K562 (cell line): ENCODE data around the gene RNU6-9. TPM values are rescaled to one million over a fixed set of nuclear protein-coding genes. Genes with fewer than 3 reads are reported as not detected.

Experiments
- ATF3 ChIP-seq, 2 experiments: fragments of 450-650 bp in 1 of 2; sonication (generic) in 1 of 2; formaldehyde crosslinking in 1 of 2; IDR thresholded peaks in 1 of 2; conservative IDR thresholded peaks in 1 of 2; 2 replicates each; pipeline versions ENCODE4 v1.6.1 to v1.8.1; 2016 to 2023; ENCODE audit warnings: mild to moderate bottlenecking in 2 of 2, moderate library complexity in 2 of 2, inconsistent platforms in 1 of 2, missing genetic modification reagents in 1 of 2
- FOXK2 ChIP-seq, 2 experiments: fragments of 450-650 bp; IDR thresholded peaks in 1 of 2; conservative IDR thresholded peaks in 1 of 2; 2 replicates each; pipeline ENCODE4 v1.6.1; 2016; ENCODE audit warnings: low read depth in 2 of 2, mild to moderate bottlenecking in 1 of 2
- KAT8 ChIP-seq: fragments of 450-650 bp; IDR thresholded peaks from 2 replicates; pipeline ENCODE4 v1.6.1; 2016; ENCODE audit warnings: low read depth, mild to moderate bottlenecking
- MAX ChIP-seq: sonication (generic); formaldehyde crosslinking; IDR thresholded peaks from 2 replicates; pipeline ENCODE4 v1.9.0; 2022; ENCODE audit warnings: mild to moderate bottlenecking, missing genetic modification reagents
- TCF3 ChIP-seq: sonication (generic); formaldehyde crosslinking; IDR thresholded peaks from 2 replicates; pipeline ENCODE4 v1.4.0; 2020; ENCODE audit warnings: mild to moderate bottlenecking, missing genetic modification reagents
- ZKSCAN3 ChIP-seq: fragments of 250-450 bp; sonication (Bioruptor Pico); IDR thresholded peaks from 2 replicates; pipeline ENCODE4 v1.4.0; 2020
- ZNF316 ChIP-seq: fragments of 450-650 bp; IDR thresholded peaks from 2 replicates; pipeline ENCODE4 v1.6.1; 2016
- ZNF511 ChIP-seq: sonication (generic); formaldehyde crosslinking; IDR thresholded peaks from 2 replicates; pipeline ENCODE4 v1.8.0; 2022; ENCODE audit warnings: mild to moderate bottlenecking, missing genetic modification reagents
- ZNF668 ChIP-seq: fragments of 250-450 bp; sonication (Bioruptor Pico); IDR thresholded peaks from 2 replicates; pipeline ENCODE4 v1.8.0; 2022; ENCODE audit warnings: mild to moderate bottlenecking, inconsistent platforms
- polyA plus RNA-seq, 8 experiments: library from polyadenylated mRNA; depleted of rRNA in 4 of 8; stranded (reverse) in 5 of 8; unstranded in 3 of 8; fragments of >200 nt; fragmentation: Nextera tagmentation in 2 of 8; fragmentation: Illumina TruSeq in 1 of 8; extraction: Ambion mirVana in 2 of 8; extraction: Trizol in 1 of 8; gene quantifications; 2 replicates each; pipeline versions ENCODE4 v1.2.1 to v1.2.3, GENCODE V29; 2011 to 2014; ENCODE audit warnings: inconsistent platforms in 1 of 8, missing spikeins in 1 of 8
- total RNA-seq, 7 experiments: library from RNA; depleted of rRNA in 6 of 7; stranded (reverse); fragments of >200 nt in 6 of 7; fragmentation: Illumina TruSeq in 2 of 7; extraction: Trizol in 2 of 7; gene quantifications; 2 replicates each; pipeline versions ENCODE4 v1.2.1 to v1.2.3, GENCODE V29; 2011 to 2021; ENCODE audit warnings: low replicate concordance in 1 of 7
- TF ChIP-seq, protein P1 (sequence below), 2 experiments: fragments of 450-650 bp in 1 of 2; sonication (generic) in 1 of 2; formaldehyde crosslinking in 1 of 2; IDR thresholded peaks; 2 replicates each; pipeline versions ENCODE4 v1.7.1 to v1.9.0; 2016 to 2022; ENCODE audit warnings: inconsistent platforms in 1 of 2, mild to moderate bottlenecking in 1 of 2, missing genetic modification reagents in 1 of 2
- TF ChIP-seq, protein P2 (sequence below): sonication (generic); formaldehyde crosslinking; IDR thresholded peaks from 2 replicates; pipeline ENCODE4 v1.8.0; 2022; ENCODE audit warnings: mild to moderate bottlenecking, missing genetic modification reagents

RNU6-9 gene
- total and polyA plus RNA-seq, 9 of the 15 experiments (the other 6 are each of a cell fraction or from before 2014, with no cell fraction given), result not detected

DNA sequence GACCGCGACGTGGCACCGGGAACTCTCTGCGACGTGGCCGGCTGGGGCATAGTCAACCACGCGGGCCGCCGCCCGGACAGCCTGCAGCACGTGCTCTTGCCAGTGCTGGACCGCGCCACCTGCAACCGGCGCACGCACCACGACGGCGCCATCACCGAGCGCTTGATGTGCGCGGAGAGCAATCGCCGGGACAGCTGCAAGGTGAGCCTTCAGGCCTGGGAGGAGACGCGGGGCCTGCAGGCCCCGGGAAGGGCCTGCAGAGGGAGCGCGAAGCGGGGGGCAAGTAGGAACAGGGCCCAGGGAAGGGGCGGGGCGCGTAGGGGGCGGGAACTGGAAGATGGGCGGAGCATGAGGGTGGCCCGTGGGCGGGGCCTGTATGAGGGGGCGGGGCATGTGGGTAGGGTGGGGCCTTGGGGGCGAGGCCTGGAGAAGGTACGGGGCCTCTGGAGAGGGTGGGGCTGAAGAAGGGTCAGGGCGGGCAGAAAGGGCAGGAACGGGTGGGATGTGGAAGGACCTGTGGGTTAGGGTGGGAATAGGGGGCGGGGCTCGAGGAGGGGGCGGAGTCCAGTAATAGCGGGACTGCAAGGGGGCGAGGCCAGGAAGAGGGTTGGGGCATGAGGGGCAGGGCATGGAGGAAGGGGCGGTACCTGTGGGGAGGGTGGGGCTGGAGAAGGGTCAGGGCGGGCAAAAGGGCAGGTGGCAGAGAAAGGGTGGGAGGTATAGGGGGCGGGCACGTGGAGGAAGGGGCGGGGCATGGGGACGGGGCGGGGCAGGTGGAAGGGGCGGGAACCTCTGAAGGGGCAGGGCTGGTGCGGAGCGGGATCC is 31.3 kb upstream of the RNU6-9 start (continued):
- TF ChIP-seq ATF3 (IDR thresholded peaks at IDR 0.05), result no peak
- no peak for TF ChIP-seq ATF3 (CRISPR knock-in tag; conservative IDR thresholded peaks at IDR 0.05)
- TF ChIP-seq KAT8, result no peak
- TF ChIP-seq TCF3 (CRISPR knock-in tag), result 0 out of 2 replicates have a peak, but pooled peaks have one; percentile 20
- TF ChIP-seq, protein P1, sequence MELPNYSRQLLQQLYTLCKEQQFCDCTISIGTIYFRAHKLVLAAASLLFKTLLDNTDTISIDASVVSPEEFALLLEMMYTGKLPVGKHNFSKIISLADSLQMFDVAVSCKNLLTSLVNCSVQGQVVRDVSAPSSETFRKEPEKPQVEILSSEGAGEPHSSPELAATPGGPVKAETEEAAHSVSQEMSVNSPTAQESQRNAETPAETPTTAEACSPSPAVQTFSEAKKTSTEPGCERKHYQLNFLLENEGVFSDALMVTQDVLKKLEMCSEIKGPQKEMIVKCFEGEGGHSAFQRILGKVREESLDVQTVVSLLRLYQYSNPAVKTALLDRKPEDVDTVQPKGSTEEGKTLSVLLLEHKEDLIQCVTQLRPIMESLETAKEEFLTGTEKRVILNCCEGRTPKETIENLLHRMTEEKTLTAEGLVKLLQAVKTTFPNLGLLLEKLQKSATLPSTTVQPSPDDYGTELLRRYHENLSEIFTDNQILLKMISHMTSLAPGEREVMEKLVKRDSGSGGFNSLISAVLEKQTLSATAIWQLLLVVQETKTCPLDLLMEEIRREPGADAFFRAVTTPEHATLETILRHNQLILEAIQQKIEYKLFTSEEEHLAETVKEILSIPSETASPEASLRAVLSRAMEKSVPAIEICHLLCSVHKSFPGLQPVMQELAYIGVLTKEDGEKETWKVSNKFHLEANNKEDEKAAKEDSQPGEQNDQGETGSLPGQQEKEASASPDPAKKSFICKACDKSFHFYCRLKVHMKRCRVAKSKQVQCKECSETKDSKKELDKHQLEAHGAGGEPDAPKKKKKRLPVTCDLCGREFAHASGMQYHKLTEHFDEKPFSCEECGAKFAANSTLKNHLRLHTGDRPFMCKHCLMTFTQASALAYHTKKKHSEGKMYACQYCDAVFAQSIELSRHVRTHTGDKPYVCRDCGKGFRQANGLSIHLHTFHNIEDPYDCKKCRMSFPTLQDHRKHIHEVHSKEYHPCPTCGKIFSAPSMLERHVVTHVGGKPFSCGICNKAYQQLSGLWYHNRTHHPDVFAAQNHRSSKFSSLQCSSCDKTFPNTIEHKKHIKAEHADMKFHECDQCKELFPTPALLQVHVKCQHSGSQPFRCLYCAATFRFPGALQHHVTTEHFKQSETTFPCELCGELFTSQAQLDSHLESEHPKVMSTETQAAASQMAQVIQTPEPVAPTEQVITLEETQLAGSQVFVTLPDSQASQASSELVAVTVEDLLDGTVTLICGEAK (IDR thresholded peaks at IDR 0.05), result no peak
- TF ChIP-seq, protein P1 (CRISPR knock-in tag; IDR thresholded peaks at IDR 0.05), result no peak
- TF ChIP-seq ZNF316, result no peak
- peak; percentile 16 to 29; a peak in 1 of 4 replicates for TF ChIP-seq FOXK2 (conservative IDR thresholded peaks at IDR 0.05 in 1 of 2, IDR thresholded peaks at IDR 0.05 in 1 of 2; ENCODE audit: low read depth in 2 of 2)
- peak; percentile 66; the same call in 1 of the 2 replicates for TF ChIP-seq ZKSCAN3 (CRISPR knock-in tag)
- TF ChIP-seq ZNF511 (CRISPR knock-in tag), result peak; percentile 34; the same call in 1 of the 2 replicates
- TF ChIP-seq, protein P2, sequence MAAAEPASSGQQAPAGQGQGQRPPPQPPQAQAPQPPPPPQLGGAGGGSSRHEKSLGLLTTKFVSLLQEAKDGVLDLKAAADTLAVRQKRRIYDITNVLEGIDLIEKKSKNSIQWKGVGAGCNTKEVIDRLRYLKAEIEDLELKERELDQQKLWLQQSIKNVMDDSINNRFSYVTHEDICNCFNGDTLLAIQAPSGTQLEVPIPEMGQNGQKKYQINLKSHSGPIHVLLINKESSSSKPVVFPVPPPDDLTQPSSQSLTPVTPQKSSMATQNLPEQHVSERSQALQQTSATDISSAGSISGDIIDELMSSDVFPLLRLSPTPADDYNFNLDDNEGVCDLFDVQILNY (CRISPR knock-in tag), result 0 out of 2 replicates have a peak, but pooled peaks have one; percentile 50
- TF ChIP-seq ZNF668 (CRISPR knock-in tag), result 0 out of 2 replicates have a peak, but pooled peaks have one; percentile 18
- TF ChIP-seq MAX (CRISPR knock-in tag), result peak; percentile 98
